Gastroesophageal sphincter (tissue), 4 donors: Measurements from ENCODE around the gene SLC47A2. TPM values are rescaled to one million over a fixed set of nuclear protein-coding genes. Genes with fewer than 3 reads are reported as not detected.
A peak's percentile ranks its signal among the peaks of the same experiment; 100 is the strongest.

ENCODE experiments used
- ATAC-seq: fragments of 150-250 bp; one replicate; pipeline ENCODE4 v1.9.1; 2016; ENCODE audit warnings: mild to moderate bottlenecking, moderate library complexity
- H3K27ac ChIP-seq, 4 donors: fragments of 200-600 bp; sonication (generic) in 3 of 4; 1 replicate in 3 of 4; 2 replicates in 1 of 4; pipeline ENCODE4 v1.5.1; 2016 to 2019
- H3K27me3 ChIP-seq: fragments of 200-600 bp; sonication (generic); one replicate; pipeline ENCODE4 v1.5.1; 2019
- H3K36me3 ChIP-seq, 2 donors: fragments of 200-600 bp; sonication (generic); one replicate each; pipeline ENCODE4 v1.5.1; 2019; ENCODE audit warnings: control low read depth in 1 of 2
- H3K4me1 ChIP-seq, 3 donors: fragments of 200-600 bp; sonication (generic); 1 replicate in 2 of 3; 2 replicates in 1 of 3; pipeline ENCODE4 v1.5.1; 2016 to 2019; ENCODE audit warnings: control low read depth in 2 of 3
- H3K4me3 ChIP-seq, 2 donors: fragments of 200-600 bp; sonication (generic); one replicate each; pipeline ENCODE4 v1.5.1; 2019; ENCODE audit warnings: mild to moderate bottlenecking in 1 of 2, moderate library complexity in 1 of 2
- H3K9me3 ChIP-seq, 3 donors: fragments of 200-600 bp; sonication (generic); one replicate each; pipeline ENCODE4 v1.5.1; 2017 to 2019; ENCODE audit warnings: control low read depth in 2 of 3
- EP300 ChIP-seq: sonication (generic); formaldehyde crosslinking; IDR thresholded peaks from one replicate; pipeline ENCODE4 v1.6.1; 2017; ENCODE audit warnings: antibody characterized with exemption, mild to moderate bottlenecking
- POLR2A ChIP-seq, 2 donors: fragments of 450-650 bp; IDR thresholded peaks; one replicate each; pipeline ENCODE4 v1.6.1; 2017; ENCODE audit warnings: antibody characterized with exemption in 2 of 2, mild to moderate bottlenecking in 2 of 2, moderate library complexity in 1 of 2
- POLR2AphosphoS5 ChIP-seq: sonication (generic); formaldehyde crosslinking; IDR thresholded peaks from one replicate; pipeline ENCODE4 v1.6.1; 2017; ENCODE audit warnings: antibody characterized with exemption
- WGBS, 2 donors: methylation state at CpG; one replicate each; pipeline ENCODE4 v1.1.5; 2018; ENCODE audit warnings: low coverage in 1 of 2; 5-methylcytosine and 5-hydroxymethylcytosine counted together
- total RNA-seq, 4 donors: library from RNA; depleted of rRNA; stranded (reverse); fragments of >200 nt; gene quantifications; one replicate each; pipeline ENCODE4 v1.1.0, GENCODE V29; 2016
- TF ChIP-seq, protein P1 (sequence below), 4 experiments: fragments of 200-600 bp in 2 of 4; fragments of 450-650 bp in 2 of 4; sonication (generic) in 1 of 4; IDR thresholded peaks; one replicate each; pipeline ENCODE4 v1.5.1; 2017 to 2019; ENCODE audit warnings: antibody characterized with exemption in 4 of 4, mild to moderate bottlenecking in 2 of 4, moderate library complexity in 2 of 4

The SLC47A2 gene
- total RNA-seq, 4 donors from 2014 or later, result not detected

- WGBS, 2 donors, result 81 to 91% methylated on average over 7 of the region's 7 CpGs
- Histone ChIP-seq H3K9me3 (no peaks in the 10 kb centered on the region), H3K36me3 (peaks cover 0 to 97% of the 10 kb centered on the region in 2 donors), H3K4me1 (peaks cover 0 to 32% (median 0%) of the 10 kb centered on the region in 3 donors), H3K4me3 (no peak overlapping the region), H3K27me3 (no peaks in the 10 kb centered on the region), H3K27ac (no peak overlapping the region)
- ATAC-seq, result no peak
- TF ChIP-seq EP300 (no peak), POLR2A (IDR thresholded peaks at IDR 0.05) (no peak), POLR2AphosphoS5 (no peak)
- TF ChIP-seq, protein P1, sequence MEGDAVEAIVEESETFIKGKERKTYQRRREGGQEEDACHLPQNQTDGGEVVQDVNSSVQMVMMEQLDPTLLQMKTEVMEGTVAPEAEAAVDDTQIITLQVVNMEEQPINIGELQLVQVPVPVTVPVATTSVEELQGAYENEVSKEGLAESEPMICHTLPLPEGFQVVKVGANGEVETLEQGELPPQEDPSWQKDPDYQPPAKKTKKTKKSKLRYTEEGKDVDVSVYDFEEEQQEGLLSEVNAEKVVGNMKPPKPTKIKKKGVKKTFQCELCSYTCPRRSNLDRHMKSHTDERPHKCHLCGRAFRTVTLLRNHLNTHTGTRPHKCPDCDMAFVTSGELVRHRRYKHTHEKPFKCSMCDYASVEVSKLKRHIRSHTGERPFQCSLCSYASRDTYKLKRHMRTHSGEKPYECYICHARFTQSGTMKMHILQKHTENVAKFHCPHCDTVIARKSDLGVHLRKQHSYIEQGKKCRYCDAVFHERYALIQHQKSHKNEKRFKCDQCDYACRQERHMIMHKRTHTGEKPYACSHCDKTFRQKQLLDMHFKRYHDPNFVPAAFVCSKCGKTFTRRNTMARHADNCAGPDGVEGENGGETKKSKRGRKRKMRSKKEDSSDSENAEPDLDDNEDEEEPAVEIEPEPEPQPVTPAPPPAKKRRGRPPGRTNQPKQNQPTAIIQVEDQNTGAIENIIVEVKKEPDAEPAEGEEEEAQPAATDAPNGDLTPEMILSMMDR (IDR thresholded peaks at IDR 0.05), result no peak
Measured at GRCh38 chr17:19659366-19660177, 56.8 kb downstream of the SLC47A2 start.

- WGBS, 2 donors, result 59 to 85% methylated on average over 2 to 3 of the region's 4 CpGs
- ATAC-seq, result no peak
- H3K36me3 ChIP-seq, result peaks cover 0 to 89% of the 10 kb centered on the region in 2 donors
- H3K4me3 ChIP-seq, result no peak overlapping the region
- peak overlapping the region in 2 of 4 donors; percentile 12 to 33 for H3K27ac ChIP-seq
- H3K27me3 ChIP-seq, result no peaks in the 10 kb centered on the region
- H3K4me1 ChIP-seq, result peaks cover 0 to 37% (median 4%) of the 10 kb centered on the region in 3 donors
- no peak for TF ChIP-seq POLR2AphosphoS5
- TF ChIP-seq EP300, result no peak
- TF ChIP-seq, protein P1 (IDR thresholded peaks at IDR 0.05), result no peak
- TF ChIP-seq POLR2A (IDR thresholded peaks at IDR 0.05), result no peak
- no peaks in the 10 kb centered on the region for H3K9me3 ChIP-seq
Measured at GRCh38 chr17:19656851-19657581, 59.4 kb downstream of the SLC47A2 start.

DNA sequence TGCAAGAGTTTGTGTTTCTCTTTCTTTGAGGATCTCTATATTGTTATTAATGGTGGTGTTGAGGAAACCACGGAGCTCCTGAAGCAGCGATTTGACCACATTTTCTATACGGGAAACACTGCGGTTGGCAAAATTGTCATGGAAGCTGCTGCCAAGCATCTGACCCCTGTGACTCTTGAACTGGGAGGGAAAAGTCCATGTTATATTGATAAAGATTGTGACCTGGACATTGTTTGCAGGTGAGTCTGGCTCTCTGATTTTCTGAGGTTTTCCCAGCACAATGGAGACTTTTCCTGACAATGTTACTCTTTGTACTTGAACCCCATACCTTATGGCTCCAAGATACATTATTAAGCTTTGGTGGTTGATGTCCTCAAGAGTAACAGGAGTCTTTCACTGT lies 60.0 kb downstream of the SLC47A2 start:
- TF ChIP-seq EP300 (no peak), POLR2AphosphoS5 (no peak), POLR2A (IDR thresholded peaks at IDR 0.05) (no peak)
- TF ChIP-seq, protein P1 (IDR thresholded peaks at IDR 0.05), result no peak
- Histone ChIP-seq H3K9me3 (no peaks in the 10 kb centered on the region), H3K4me3 (no peak overlapping the region), H3K27ac (no peak overlapping the region), H3K27me3 (no peaks in the 10 kb centered on the region), H3K36me3 (peaks cover 0 to 82% of the 10 kb centered on the region in 2 donors), H3K4me1 (peaks cover 0 to 43% (median 10%) of the 10 kb centered on the region in 3 donors)
- no peak for ATAC-seq
- WGBS, 2 donors, result 80 to 82% methylated on average over 3 to 4 of the region's 4 CpGs

DNA sequence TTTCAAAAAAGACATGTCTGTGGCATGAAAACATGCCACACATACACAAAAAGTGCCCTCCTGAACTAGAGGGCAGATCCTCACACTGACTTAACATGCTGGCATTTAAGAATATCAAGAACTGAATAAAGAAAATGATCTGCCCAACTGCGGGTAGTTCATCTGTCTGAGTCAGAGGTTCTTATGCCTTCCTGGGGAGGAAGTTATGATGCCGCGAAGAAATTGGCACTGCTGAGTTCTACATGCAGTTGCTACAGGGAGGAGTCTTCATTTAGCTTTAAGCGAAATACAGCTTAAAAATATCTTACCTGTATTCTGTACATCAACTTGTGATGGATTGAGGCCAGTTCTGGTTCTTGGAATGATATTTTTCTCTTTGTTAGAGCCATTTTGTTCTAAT lies 61.5 kb downstream of the SLC47A2 start:
- ATAC-seq, result no peak
- peaks cover 0 to 68% of the 10 kb centered on the region in 2 donors for H3K36me3 ChIP-seq
- H3K4me1 ChIP-seq, result peaks cover 0 to 54% (median 12%) of the 10 kb centered on the region in 3 donors
- H3K4me3 ChIP-seq, result no peak overlapping the region
- H3K27me3 ChIP-seq, result no peaks in the 10 kb centered on the region
- no peak overlapping the region for H3K27ac ChIP-seq
- 80 to 89% methylated on average over 3 to 4 of the region's 4 CpGs for WGBS, 2 donors
- TF ChIP-seq POLR2A (IDR thresholded peaks at IDR 0.05) (no peak), POLR2AphosphoS5 (no peak), EP300 (no peak)
- TF ChIP-seq, protein P1 (IDR thresholded peaks at IDR 0.05), result no peak
- no peaks in the 10 kb centered on the region for H3K9me3 ChIP-seq
